Activated naive CD4-positive, alpha-beta T cell treated with anti-CD3 and anti-CD28 coated beads, Interleukin-2, amount 10 ng/mL, durations not matched to agents 7 days and 5 days (primary cell): ENCODE results near the gene FAM186B.

Experiments
- CTCF ChIA-PET: fragments of 350-600 bp; sonication (Branson Sonifier 250); formaldehyde crosslinking; loops from one replicate; lab custom pipeline; 2021; ENCODE audit warnings: antibody characterized with exemption; lab: Charles Lee
- DNase-seq: peaks from one replicate; pipeline ENCODE4 v3.0.0-alpha.2; 2020
- H3K27ac Mint-ChIP-seq: one replicate; pipeline ENCODE4 v1.8.0; 2021; ENCODE audit warnings: mild to moderate bottlenecking, moderate library complexity, mixed read lengths
- H3K27me3 Mint-ChIP-seq: one replicate; pipeline ENCODE4 v1.8.0; 2021; ENCODE audit warnings: mild to moderate bottlenecking, mixed read lengths
- H3K36me3 Mint-ChIP-seq: one replicate; pipeline ENCODE4 v1.8.0; 2021; ENCODE audit warnings: mixed read lengths
- H3K4me1 Mint-ChIP-seq: one replicate; pipeline ENCODE4 v1.8.0; 2021; ENCODE audit warnings: mixed read lengths
- H3K4me3 Mint-ChIP-seq: one replicate; pipeline ENCODE4 v1.8.0; 2021; ENCODE audit warnings: mild to moderate bottlenecking, moderate library complexity, mixed read lengths
- H3K9me3 Mint-ChIP-seq: one replicate; pipeline ENCODE4 v1.8.0; 2021; ENCODE audit warnings: mixed read lengths

The FAM186B gene

GRCh38 chr12:49545815-49546214 is 59.6 kb downstream of the FAM186B start:
- H3K36me3 Mint-ChIP-seq = no peaks in the 10 kb centered on the region
- peaks cover 43% of the 10 kb centered on the region for H3K4me1 Mint-ChIP-seq
- H3K27ac Mint-ChIP-seq = no peak overlapping the region
- H3K9me3 Mint-ChIP-seq = no peaks in the 10 kb centered on the region
- H3K4me3 Mint-ChIP-seq = no peak overlapping the region
- peaks cover 99% of the 10 kb centered on the region for H3K27me3 Mint-ChIP-seq
- CTCF ChIA-PET = interaction anchor here (1.3 to 2.2 kb wide), 2 partner anchors 35 to 187 kb away, joined by 3 to 6 read pairs; no protein-coding TSS in a partner anchor
- DNase-seq = no peak

GRCh38 chr12:49543914-49544815 is 61.3 kb downstream of the FAM186B start:
- H3K9me3 Mint-ChIP-seq = no peaks in the 10 kb centered on the region

GRCh38 chr12:49543221-49543913 is 62.1 kb downstream of the FAM186B start:
- Mint-ChIP-seq H3K9me3 (no peaks in the 10 kb centered on the region), H3K4me1 (peaks cover 46% of the 10 kb centered on the region), H3K27me3 (peaks cover 97% of the 10 kb centered on the region), H3K27ac (peak overlapping the region; percentile 28), H3K4me3 (no peak overlapping the region), H3K36me3 (no peaks in the 10 kb centered on the region)
- no peak for DNase-seq
- CTCF ChIA-PET = no interaction called here

More at GRCh38 chr12:49543914-49544815, 61.3 kb downstream of the FAM186B start:
- DNase-seq = no peak
- peaks cover 99% of the 10 kb centered on the region for H3K27me3 Mint-ChIP-seq
- CTCF ChIA-PET = interaction anchor here (2.2 kb wide), 1 partner anchor 36 kb away, joined by 6 read pairs; no protein-coding TSS in a partner anchor
- no peaks in the 10 kb centered on the region for H3K36me3 Mint-ChIP-seq
- peaks cover 50% of the 10 kb centered on the region for H3K4me1 Mint-ChIP-seq
- H3K4me3 Mint-ChIP-seq = no peak overlapping the region
- no peak overlapping the region for H3K27ac Mint-ChIP-seq

- H3K27me3 Mint-ChIP-seq = peaks cover 97% of the 10 kb centered on the region
- no peak overlapping the region for H3K4me3 Mint-ChIP-seq
- peaks cover 47% of the 10 kb centered on the region for H3K4me1 Mint-ChIP-seq
- DNase-seq = no peak
- no peaks in the 10 kb centered on the region for H3K36me3 Mint-ChIP-seq
- no peaks in the 10 kb centered on the region for H3K9me3 Mint-ChIP-seq
- peak overlapping the region; percentile 28 for H3K27ac Mint-ChIP-seq
- CTCF ChIA-PET = interaction anchor here (1.0 kb wide), 1 partner anchor 11 kb away, joined by 4 read pairs; no protein-coding TSS in a partner anchor
Measured at GRCh38 chr12:49542592-49543160, 62.8 kb downstream of the FAM186B start.

- no peak for DNase-seq
- CTCF ChIA-PET = interaction anchor here (1.0 kb wide), 1 partner anchor 11 kb away, joined by 4 read pairs; no protein-coding TSS in a partner anchor
- Mint-ChIP-seq H3K27me3 (peaks cover 97% of the 10 kb centered on the region), H3K4me3 (no peak overlapping the region), H3K9me3 (no peaks in the 10 kb centered on the region), H3K36me3 (no peaks in the 10 kb centered on the region), H3K4me1 (peaks cover 50% of the 10 kb centered on the region), H3K27ac (no peak overlapping the region)
Measured at GRCh38 chr12:49541911-49542505, 63.4 kb downstream of the FAM186B start.

GRCh38 chr12:49541140-49541861 is 64.1 kb downstream of the FAM186B start:
- CTCF ChIA-PET = no interaction called here
- no peaks in the 10 kb centered on the region for H3K9me3 Mint-ChIP-seq
- no peak for DNase-seq
- no peak overlapping the region for H3K27ac Mint-ChIP-seq
- H3K36me3 Mint-ChIP-seq = no peaks in the 10 kb centered on the region
- H3K4me1 Mint-ChIP-seq = peaks cover 50% of the 10 kb centered on the region
- no peak overlapping the region for H3K4me3 Mint-ChIP-seq
- peaks cover 97% of the 10 kb centered on the region for H3K27me3 Mint-ChIP-seq

GRCh38 chr12:49540229-49541139 is 65.0 kb downstream of the FAM186B start:
- no peak for DNase-seq
- no peaks in the 10 kb centered on the region for H3K36me3 Mint-ChIP-seq
- no peaks in the 10 kb centered on the region for H3K9me3 Mint-ChIP-seq
- H3K4me3 Mint-ChIP-seq = peak overlapping the region; percentile 65
- CTCF ChIA-PET = no interaction called here
- no peak overlapping the region for H3K27ac Mint-ChIP-seq
- H3K4me1 Mint-ChIP-seq = peaks cover 50% of the 10 kb centered on the region
- peaks cover 97% of the 10 kb centered on the region for H3K27me3 Mint-ChIP-seq

GRCh38 chr12:49539406-49540228 is 65.8 kb downstream of the FAM186B start:
- Mint-ChIP-seq H3K27me3 (peaks cover 97% of the 10 kb centered on the region), H3K36me3 (no peaks in the 10 kb centered on the region), H3K4me1 (peaks cover 47% of the 10 kb centered on the region)

GRCh38 chr12:49538510-49539403 is 66.7 kb downstream of the FAM186B start, which contains the start of gene KCNH3:
TSS of gene KCNH3 (plus strand) at chr12:49539030. CDS start at chr12:49539417, 387 bp downstream.
- no peak within 1 kb of the TSS for H3K27ac Mint-ChIP-seq
- CTCF ChIA-PET = interaction anchor here (1.1 to 1.3 kb wide), 3 partner anchors 11 to 207 kb away, joined by 3 to 5 read pairs (median 4); no protein-coding TSS in a partner anchor
- H3K4me3 Mint-ChIP-seq = peak within 1 kb of the TSS; percentile 68
- no peaks in the 10 kb centered on the region for H3K36me3 Mint-ChIP-seq
- peaks cover 98% of the 10 kb centered on the region for H3K27me3 Mint-ChIP-seq
- H3K9me3 Mint-ChIP-seq = no peaks in the 10 kb centered on the region
- DNase-seq = peak; percentile 96
- H3K4me1 Mint-ChIP-seq = peaks cover 47% of the 10 kb centered on the region

More at GRCh38 chr12:49539406-49540228, 65.8 kb downstream of the FAM186B start:
- H3K4me3 Mint-ChIP-seq = peak overlapping the region; percentile 65
- CTCF ChIA-PET = interaction anchor here (1.3 kb wide), 1 partner anchor 208 kb away, joined by 3 read pairs; no protein-coding TSS in a partner anchor
- DNase-seq = no peak
- no peak overlapping the region for H3K27ac Mint-ChIP-seq
- H3K9me3 Mint-ChIP-seq = no peaks in the 10 kb centered on the region

- Mint-ChIP-seq H3K27ac (no peak overlapping the region), H3K36me3 (no peaks in the 10 kb centered on the region)
Measured at GRCh38 chr12:49537752-49538509, 67.5 kb downstream of the FAM186B start.

More at GRCh38 chr12:49537752-49538509, 67.5 kb downstream of the FAM186B start:
- H3K9me3 Mint-ChIP-seq = no peaks in the 10 kb centered on the region
- peaks cover 98% of the 10 kb centered on the region for H3K27me3 Mint-ChIP-seq
- DNase-seq = peak; percentile 54
- H3K4me3 Mint-ChIP-seq = peak overlapping the region; percentile 71
- H3K4me1 Mint-ChIP-seq = peaks cover 40% of the 10 kb centered on the region
- CTCF ChIA-PET = interaction anchor here (1.1 to 1.3 kb wide), 2 partner anchors 11 to 180 kb away, joined by 4 to 5 read pairs; no protein-coding TSS in a partner anchor
